HG02852 (cell line): ENCODE measurements around the gene C15orf62.

Source experiments
- ATAC-seq: cut with Tn5 transposase; IDR thresholded peaks from one replicate; pipeline ENCODE4 v1.9.1; 2021; ENCODE audit warnings: mild to moderate bottlenecking, moderate library complexity; ENCODE audit not compliant: unreplicated experiment

C15orf62 gene

GRCh38 chr15:40808861-40809450 lies 39.2 kb downstream of the C15orf62 start:
- ATAC-seq = no peak

GRCh38 chr15:40812721-40813425 lies 43.1 kb downstream of the C15orf62 start:
- no peak for ATAC-seq

- ATAC-seq = no peak
Observed at GRCh38 chr15:40815042-40815698, 45.4 kb downstream of the C15orf62 start.

GRCh38 chr15:40819048-40819447 lies 49.3 kb downstream of the C15orf62 start:
- no peak for ATAC-seq

GRCh38 chr15:40821195-40821594 lies 51.4 kb downstream of the C15orf62 start:
- ATAC-seq = no peak
